Mesothelial cell of epicardium (in vitro differentiated cells): ENCODE results near the gene FOXL3. TPM values are rescaled to one million over a fixed set of nuclear protein-coding genes. Genes with fewer than 3 reads are reported as not detected.

Experiments
- DNase-seq, 2 experiments: peaks; one replicate each; pipeline ENCODE4 v3.0.0; 2021; ENCODE audit warnings: low spot score in 2 of 2; ENCODE audit not compliant: unreplicated experiment in 2 of 2
- H3K27ac Mint-ChIP-seq: 2 replicates; pipeline ENCODE4 v1.8.0; 2021; ENCODE audit warnings: mixed read lengths
- H3K27me3 Mint-ChIP-seq: 2 replicates; pipeline ENCODE4 v1.8.0; 2021; ENCODE audit warnings: low read depth, mixed read lengths
- H3K36me3 Mint-ChIP-seq: 2 replicates; pipeline ENCODE4 v1.8.0; 2021; ENCODE audit warnings: mixed read lengths
- H3K4me1 Mint-ChIP-seq: 2 replicates; pipeline ENCODE4 v1.8.0; 2021; ENCODE audit warnings: mixed read lengths
- H3K4me3 Mint-ChIP-seq: 2 replicates; pipeline ENCODE4 v1.8.0; 2021; ENCODE audit warnings: mild to moderate bottlenecking, moderate library complexity, mixed read lengths
- H3K9me3 Mint-ChIP-seq: 2 replicates; pipeline ENCODE4 v1.8.0; 2021; ENCODE audit warnings: mixed read lengths
- total RNA-seq: library from RNA; stranded (reverse); gene quantifications from 3 replicates; pipeline ENCODE4 v1.2.1, GENCODE V29; 2021
- TF ChIP-seq, protein P1 (sequence below): fragments of 200-600 bp; sonication (generic); IDR thresholded peaks from one replicate; pipeline ENCODE4 v1.5.0; 2021; ENCODE audit warnings: antibody characterized with exemption; ENCODE audit not compliant: unreplicated experiment

FOXL3 gene
- total RNA-seq, 1 donor from 2014 or later: not detected

DNA sequence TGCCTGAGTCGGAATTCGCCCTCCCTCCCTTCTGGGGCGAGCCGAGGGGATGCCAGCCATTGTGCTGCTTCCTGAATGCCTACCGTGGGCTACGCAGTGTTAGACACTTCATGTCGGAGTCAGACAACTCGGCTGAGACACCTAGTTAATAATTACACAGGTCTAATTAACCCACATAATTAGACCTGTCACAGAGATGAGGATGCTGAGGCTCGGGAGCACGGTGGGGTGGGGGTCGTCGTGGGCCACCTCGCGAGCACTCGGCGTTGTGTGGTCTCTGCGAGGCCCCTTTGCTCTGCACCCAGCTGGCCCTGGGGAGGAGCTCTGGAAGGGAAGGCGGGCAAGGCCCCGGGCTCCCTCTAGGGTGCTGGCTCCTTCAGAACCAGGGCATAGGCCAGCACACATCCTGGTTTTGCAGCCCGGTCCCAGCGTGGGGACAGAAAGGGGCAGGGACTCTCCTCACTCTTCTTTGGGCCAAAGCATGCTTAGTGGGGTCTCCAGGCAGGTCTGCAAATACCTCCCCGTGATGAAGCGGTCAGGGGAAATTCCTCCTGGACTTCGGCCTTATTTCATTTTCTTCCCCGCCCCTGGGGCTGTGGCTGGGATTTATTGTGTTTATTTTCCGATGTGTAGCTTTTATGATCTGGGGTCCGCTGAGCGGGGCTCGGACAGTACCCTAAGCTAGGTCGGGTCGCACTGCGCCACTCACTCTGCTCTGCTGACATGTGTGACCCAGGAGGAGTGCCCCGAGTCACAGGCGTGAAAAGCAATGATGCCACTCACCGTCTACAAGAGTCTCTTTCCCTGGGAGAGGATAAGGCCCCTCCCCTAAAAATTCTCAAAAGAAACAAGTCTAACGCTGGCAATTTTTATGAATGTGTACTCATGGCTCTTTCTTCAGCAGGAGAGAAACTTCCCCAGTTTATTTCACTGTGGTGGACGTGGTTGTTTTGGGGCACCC is 4.9 kb upstream of the FOXL3 start:
- H3K27ac Mint-ChIP-seq: no peak overlapping the region
- H3K27me3 Mint-ChIP-seq: peaks cover 82% of the 10 kb centered on the region
- no peaks in the 10 kb centered on the region for H3K9me3 Mint-ChIP-seq
- H3K4me3 Mint-ChIP-seq: no peak overlapping the region
- peaks cover 3% of the 10 kb centered on the region for H3K4me1 Mint-ChIP-seq
- TF ChIP-seq, protein P1, sequence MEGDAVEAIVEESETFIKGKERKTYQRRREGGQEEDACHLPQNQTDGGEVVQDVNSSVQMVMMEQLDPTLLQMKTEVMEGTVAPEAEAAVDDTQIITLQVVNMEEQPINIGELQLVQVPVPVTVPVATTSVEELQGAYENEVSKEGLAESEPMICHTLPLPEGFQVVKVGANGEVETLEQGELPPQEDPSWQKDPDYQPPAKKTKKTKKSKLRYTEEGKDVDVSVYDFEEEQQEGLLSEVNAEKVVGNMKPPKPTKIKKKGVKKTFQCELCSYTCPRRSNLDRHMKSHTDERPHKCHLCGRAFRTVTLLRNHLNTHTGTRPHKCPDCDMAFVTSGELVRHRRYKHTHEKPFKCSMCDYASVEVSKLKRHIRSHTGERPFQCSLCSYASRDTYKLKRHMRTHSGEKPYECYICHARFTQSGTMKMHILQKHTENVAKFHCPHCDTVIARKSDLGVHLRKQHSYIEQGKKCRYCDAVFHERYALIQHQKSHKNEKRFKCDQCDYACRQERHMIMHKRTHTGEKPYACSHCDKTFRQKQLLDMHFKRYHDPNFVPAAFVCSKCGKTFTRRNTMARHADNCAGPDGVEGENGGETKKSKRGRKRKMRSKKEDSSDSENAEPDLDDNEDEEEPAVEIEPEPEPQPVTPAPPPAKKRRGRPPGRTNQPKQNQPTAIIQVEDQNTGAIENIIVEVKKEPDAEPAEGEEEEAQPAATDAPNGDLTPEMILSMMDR: no peak
- no peak for DNase-seq
- no peaks in the 10 kb centered on the region for H3K36me3 Mint-ChIP-seq

DNA sequence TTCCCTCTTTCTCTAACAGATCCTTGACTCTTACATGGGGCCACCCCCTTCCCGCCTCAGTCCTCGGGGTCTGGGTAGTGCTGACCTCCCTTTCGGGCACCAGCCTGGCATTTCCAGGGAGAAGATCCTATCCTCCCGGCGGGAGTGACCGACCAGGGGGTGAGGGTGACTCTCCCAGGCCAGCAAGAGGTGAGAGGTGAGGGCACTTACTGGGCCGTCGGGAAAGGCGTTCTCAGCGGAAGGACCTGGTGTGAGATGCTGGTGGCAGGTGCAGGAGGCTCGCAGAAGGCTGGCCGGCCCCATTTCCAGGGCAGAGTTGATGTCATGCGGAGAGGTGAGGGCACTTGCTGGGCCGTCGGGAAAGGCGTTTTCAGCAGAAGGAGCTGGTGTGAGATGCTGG is 4.2 kb upstream of the FOXL3 start:
- Mint-ChIP-seq H3K27ac (no peak overlapping the region), H3K27me3 (peaks cover 81% of the 10 kb centered on the region), H3K4me1 (peaks cover 3% of the 10 kb centered on the region), H3K4me3 (no peak overlapping the region), H3K9me3 (no peaks in the 10 kb centered on the region), H3K36me3 (no peaks in the 10 kb centered on the region)
- TF ChIP-seq, protein P1: no peak
- DNase-seq: no peak

DNA sequence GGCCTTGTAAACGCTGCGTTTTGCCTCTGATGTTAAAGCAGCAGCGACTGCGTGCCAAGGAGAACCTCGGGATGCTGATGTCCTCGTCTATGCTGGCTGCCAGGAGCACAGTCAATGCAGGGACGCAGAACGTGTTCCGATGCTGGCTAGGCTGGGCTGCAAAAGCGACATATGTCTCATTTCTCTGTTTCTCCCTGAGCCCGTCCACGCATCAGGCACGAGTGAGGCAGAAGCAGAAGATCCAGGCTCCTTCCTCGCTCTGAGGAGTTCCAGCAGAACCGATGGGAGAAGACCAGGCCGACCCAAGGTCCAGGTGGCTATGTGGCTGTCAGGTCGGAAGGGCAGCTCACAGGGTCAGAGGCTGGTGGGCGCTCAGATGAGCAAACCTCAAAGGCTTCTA is 3.7 kb upstream of the FOXL3 start:
- TF ChIP-seq, protein P1: no peak
- peaks cover 3% of the 10 kb centered on the region for H3K4me1 Mint-ChIP-seq

DNA sequence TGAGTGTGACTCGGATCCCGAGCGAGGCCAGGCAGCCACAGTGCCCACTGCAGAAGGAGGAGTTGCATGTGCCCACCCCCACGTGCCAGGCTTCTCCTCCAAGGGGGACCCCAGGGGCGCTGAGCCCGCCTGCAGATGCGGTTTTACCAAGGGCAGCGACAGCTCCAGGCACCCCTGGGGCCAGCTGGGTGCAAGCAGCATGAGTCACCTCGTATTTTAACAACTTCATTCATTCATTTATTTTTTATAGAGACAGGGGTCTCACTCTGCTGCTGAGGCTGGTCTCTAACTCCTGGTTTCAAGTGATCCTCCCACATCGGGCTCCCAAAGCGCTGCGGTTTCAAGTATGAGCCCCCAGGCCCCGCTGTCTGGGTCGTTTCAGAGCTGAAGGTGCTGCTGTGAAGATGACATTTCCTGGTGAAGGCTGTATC is 1.3 kb upstream of the FOXL3 start:
- Mint-ChIP-seq H3K27ac (no peak overlapping the region), H3K9me3 (no peaks in the 10 kb centered on the region), H3K27me3 (peaks cover 85% of the 10 kb centered on the region), H3K4me3 (no peak overlapping the region), H3K4me1 (peaks cover 3% of the 10 kb centered on the region), H3K36me3 (no peaks in the 10 kb centered on the region)
- DNase-seq: no peak
- TF ChIP-seq, protein P1: no peak

More for the DNA sequence above, 3.7 kb upstream of the FOXL3 start:
- Mint-ChIP-seq H3K4me3 (no peak overlapping the region), H3K9me3 (no peaks in the 10 kb centered on the region), H3K27me3 (peaks cover 77% of the 10 kb centered on the region), H3K36me3 (no peaks in the 10 kb centered on the region), H3K27ac (no peak overlapping the region)
- DNase-seq: no peak

DNA sequence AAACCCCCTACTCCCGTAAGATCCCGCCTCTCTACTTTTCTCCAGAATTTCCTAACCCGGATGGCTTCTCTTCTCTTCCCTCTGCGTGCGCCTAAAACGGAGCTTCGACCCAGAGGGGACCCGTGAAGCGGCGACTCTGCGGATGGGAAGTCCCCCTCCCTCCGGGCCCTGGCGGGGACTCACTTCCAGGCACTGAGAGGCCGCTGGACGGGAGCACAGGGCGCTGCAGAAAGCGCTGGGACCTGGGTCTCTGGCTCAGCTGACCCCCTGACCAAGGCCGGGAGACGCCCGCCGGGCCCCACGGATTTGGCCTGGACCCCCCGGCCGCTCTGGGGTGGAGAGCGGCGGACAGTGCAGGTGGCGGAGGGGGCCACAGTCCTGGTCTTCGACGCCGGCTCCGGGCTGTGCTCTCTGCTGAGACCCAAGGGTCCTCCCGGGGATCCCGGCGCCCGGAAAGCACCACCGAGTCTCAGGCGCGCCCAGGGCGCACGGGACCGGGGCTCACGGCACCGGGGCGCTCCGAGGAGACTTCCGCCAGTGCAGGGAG is 688 bp upstream of the FOXL3 start:
- no peaks in the 10 kb centered on the region for H3K36me3 Mint-ChIP-seq
- H3K4me1 Mint-ChIP-seq: peaks cover 3% of the 10 kb centered on the region
- no peak overlapping the region for H3K27ac Mint-ChIP-seq
- H3K9me3 Mint-ChIP-seq: no peaks in the 10 kb centered on the region
- H3K27me3 Mint-ChIP-seq: peaks cover 89% of the 10 kb centered on the region
- no peak overlapping the region for H3K4me3 Mint-ChIP-seq
- DNase-seq: no peak
- TF ChIP-seq, protein P1: no peak
